Activated effector memory CD4-positive, alpha-beta T cell treated with anti-CD3 and anti-CD28 coated beads, Interleukin-2, amount 50 U/mL, for 16 hours (primary cell): ENCODE measurements around the gene SLC16A1.
A peak's percentile ranks its signal among the peaks of the same experiment; 100 is the strongest.
"Not testable (repeated sequence)": the region's sequence is repeated elsewhere in the genome, so short reads cannot be mapped to it uniquely, and the experiment has no call there.

Experiments
- DNase-seq: peaks from one replicate; pipeline ENCODE4 v3.0.0-alpha.2; 2020

SLC16A1 gene

GRCh38 chr1:112923234-112923958, 32.6 kb downstream of the SLC16A1 start:
- no peak for DNase-seq

GRCh38 chr1:112911506-112912220, 44.3 kb downstream of the SLC16A1 start:
- no peak for DNase-seq

GRCh38 chr1:112909847-112910246, 46.1 kb downstream of the SLC16A1 start:
- no peak for DNase-seq

- DNase-seq = no peak
Measured at GRCh38 chr1:112906150-112906698, 49.8 kb downstream of the SLC16A1 start.

- no peak for DNase-seq
Measured at GRCh38 chr1:112905395-112906149, 50.4 kb downstream of the SLC16A1 start.

- DNase-seq = no peak
Measured at GRCh38 chr1:112904831-112905261, 51.1 kb downstream of the SLC16A1 start.

GRCh38 chr1:112904071-112904830, 51.7 kb downstream of the SLC16A1 start:
- peak; percentile 81 for DNase-seq

- no peak for DNase-seq
Measured at GRCh38 chr1:112902221-112902620, 53.8 kb downstream of the SLC16A1 start.

GRCh38 chr1:112901387-112901786, 54.6 kb downstream of the SLC16A1 start:
- DNase-seq = no peak

GRCh38 chr1:112896783-112897182, 59.2 kb downstream of the SLC16A1 start:
- DNase-seq = no peak

- DNase-seq = no peak
Measured at GRCh38 chr1:112894561-112895011, 61.4 kb downstream of the SLC16A1 start.

- DNase-seq = no peak
Measured at GRCh38 chr1:112894010-112894292, 62.0 kb downstream of the SLC16A1 start.

- no peak for DNase-seq
Measured at GRCh38 chr1:112893288-112894009, 62.5 kb downstream of the SLC16A1 start.

GRCh38 chr1:112889906-112890305, 66.1 kb downstream of the SLC16A1 start:
- not testable (repeated sequence) for DNase-seq

GRCh38 chr1:112889052-112889768, 66.8 kb downstream of the SLC16A1 start:
- no peak for DNase-seq

GRCh38 chr1:112888630-112889029, 67.4 kb downstream of the SLC16A1 start:
- DNase-seq = no peak

GRCh38 chr1:112887599-112888283, 68.3 kb downstream of the SLC16A1 start:
- no peak for DNase-seq

GRCh38 chr1:112884996-112885395, 71.0 kb downstream of the SLC16A1 start:
- DNase-seq = not testable (repeated sequence)

- DNase-seq = no peak
Measured at GRCh38 chr1:112882271-112882744, 73.7 kb downstream of the SLC16A1 start.

GRCh38 chr1:112881742-112882127, 74.3 kb downstream of the SLC16A1 start:
- no peak for DNase-seq

GRCh38 chr1:112879834-112880233, 76.2 kb downstream of the SLC16A1 start:
- DNase-seq = no peak
